ENCODE results near the gene PSMD8. TPM values are rescaled to one million over a fixed set of nuclear protein-coding genes. Genes with fewer than 3 reads are reported as not detected.

Gene PSMD8
- total RNA-seq (2014; rRNA removed; shearing (Covaris generic); ENCODE audit: low replicate concordance) = 188 and 199 TPM in 2 replicates

DNA sequence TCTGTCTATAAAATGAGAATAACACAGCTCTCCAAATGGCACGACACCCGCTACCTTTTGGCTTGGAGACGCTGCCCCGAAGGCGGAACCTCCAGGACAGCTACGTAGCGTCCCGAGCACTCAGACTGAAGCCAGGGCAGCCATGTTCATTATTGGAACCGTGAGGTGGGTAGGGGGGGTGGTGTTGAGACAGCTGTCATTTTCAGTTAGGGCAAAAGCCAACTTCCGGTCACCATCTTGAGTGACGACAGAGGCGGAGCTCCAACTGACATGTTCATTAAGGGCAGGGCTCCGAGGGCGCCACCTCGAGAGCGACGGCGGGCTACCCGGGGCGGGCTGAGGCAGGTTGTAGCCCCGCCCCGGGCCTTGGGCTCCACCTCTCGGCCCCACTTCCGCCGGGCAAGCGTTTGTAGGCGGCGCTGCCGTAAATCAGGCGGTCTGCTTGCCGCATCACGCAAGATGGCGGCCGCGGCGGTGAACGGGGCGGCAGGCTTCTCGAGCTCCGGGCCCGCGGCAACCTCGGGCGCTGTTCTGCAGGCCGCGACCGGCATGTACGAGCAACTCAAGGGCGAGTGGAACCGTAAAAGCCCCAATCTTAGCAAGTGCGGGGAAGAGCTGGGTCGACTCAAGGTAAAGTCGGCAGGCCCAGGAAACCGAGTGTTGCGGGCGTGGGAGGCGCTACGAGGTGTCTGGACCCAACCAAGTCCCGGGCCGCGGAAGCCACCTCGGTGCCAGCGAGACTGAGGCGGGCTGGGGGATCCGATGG, at the start of gene PSMD8:
TSS of gene PSMD8 (plus strand) at position 240 of the 766 bp plus-strand sequence. CDS start at position 271, 31 bp downstream.
- Histone ChIP-seq H3K4me1 (ENCODE audit: low read length) (peaks cover 19% of the 10 kb centered on the region), H3K36me3 (ENCODE audit: insufficient read depth, low read length) (peaks cover 4% of the 10 kb centered on the region; the same call in 1 of the 2 replicates), H3K27me3 (ENCODE audit: low read length) (no peaks in the 10 kb centered on the region), H3K4me3 (ENCODE audit: low read length) (peak within 1 kb of the TSS; percentile 85), H3K27ac (ENCODE audit: low read length) (peak within 1 kb of the TSS; percentile 14; the same call in 1 of the 2 replicates), H2AFZ (ENCODE audit: low read length) (peak within 1 kb of the TSS; percentile 73), H3K4me2 (ENCODE audit: low read depth, low read length, poor library complexity, severe bottlenecking) (peak within 1 kb of the TSS; percentile 90), H3K9me3 (ENCODE audit: low read length) (no peaks in the 10 kb centered on the region), H3K9ac (ENCODE audit: low read length) (peak within 1 kb of the TSS; percentile 85), H3K9me2 (replicated peaks; ENCODE audit: insufficient read depth, low read length) (no peaks in the 10 kb centered on the region), H4K20me1 (ENCODE audit: insufficient read depth, low read depth, low read length) (peaks cover 6% of the 10 kb centered on the region; the same call in 1 of the 2 replicates), H3K79me2 (ENCODE audit: low read length) (peaks cover 33% of the 10 kb centered on the region)
- DNase-seq = peak; percentile 100

DNA sequence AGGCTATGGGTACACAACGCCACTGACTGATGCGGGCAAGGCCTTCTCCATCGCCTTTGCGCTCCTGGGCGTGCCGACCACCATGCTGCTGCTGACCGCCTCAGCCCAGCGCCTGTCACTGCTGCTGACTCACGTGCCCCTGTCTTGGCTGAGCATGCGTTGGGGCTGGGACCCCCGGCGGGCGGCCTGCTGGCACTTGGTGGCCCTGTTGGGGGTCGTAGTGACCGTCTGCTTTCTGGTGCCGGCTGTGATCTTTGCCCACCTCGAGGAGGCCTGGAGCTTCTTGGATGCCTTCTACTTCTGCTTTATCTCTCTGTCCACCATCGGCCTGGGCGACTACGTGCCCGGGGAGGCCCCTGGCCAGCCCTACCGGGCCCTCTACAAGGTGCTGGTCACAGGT, 47.8 kb upstream of the PSMD8 start:
- no peaks in the 10 kb centered on the region for H3K4me1 ChIP-seq (ENCODE audit: low read length)
- H4K20me1 ChIP-seq (ENCODE audit: insufficient read depth, low read depth, low read length) = no peaks in the 10 kb centered on the region
- no peak overlapping the region for H2AFZ ChIP-seq (ENCODE audit: low read length)
- no peak overlapping the region for H3K4me2 ChIP-seq (ENCODE audit: low read depth, low read length, poor library complexity, severe bottlenecking)
- no peak for DNase-seq
- no peak overlapping the region for H3K27ac ChIP-seq (ENCODE audit: low read length)
- H3K4me3 ChIP-seq (ENCODE audit: low read length) = no peak overlapping the region
- H3K9me3 ChIP-seq (ENCODE audit: low read length) = no peaks in the 10 kb centered on the region
- no peaks in the 10 kb centered on the region for H3K79me2 ChIP-seq (ENCODE audit: low read length)
- H3K9ac ChIP-seq (ENCODE audit: low read length) = no peak overlapping the region
- no peaks in the 10 kb centered on the region for H3K9me2 ChIP-seq (replicated peaks; ENCODE audit: insufficient read depth, low read length)
- no peaks in the 10 kb centered on the region for H3K27me3 ChIP-seq (ENCODE audit: low read length)
- no peaks in the 10 kb centered on the region for H3K36me3 ChIP-seq (ENCODE audit: insufficient read depth, low read length)

DNA sequence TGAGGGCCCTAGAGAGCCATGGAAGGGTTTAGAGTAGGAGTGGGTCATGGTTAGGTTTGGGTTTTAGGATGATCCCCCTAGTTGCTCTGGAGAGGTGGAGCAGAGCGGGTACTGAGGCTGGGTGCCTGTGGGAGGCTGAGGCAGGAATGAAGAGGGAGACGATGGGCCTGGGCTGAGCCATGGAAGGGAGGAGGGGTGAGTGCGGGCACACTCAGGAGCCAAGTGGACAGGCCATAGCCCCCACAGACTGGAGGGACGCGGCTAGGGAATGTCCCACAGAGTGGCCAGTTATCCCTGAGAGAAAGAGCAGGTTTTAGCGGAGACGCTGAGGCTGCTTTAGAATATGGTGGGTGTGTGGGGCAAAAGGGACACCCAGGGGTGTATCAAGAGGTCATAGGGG, 44.7 kb upstream of the PSMD8 start:
- no peak overlapping the region for H2AFZ ChIP-seq (ENCODE audit: low read length)
- no peak overlapping the region for H3K4me3 ChIP-seq (ENCODE audit: low read length)
- H3K9me2 ChIP-seq (replicated peaks; ENCODE audit: insufficient read depth, low read length) = no peaks in the 10 kb centered on the region
- no peaks in the 10 kb centered on the region for H3K4me1 ChIP-seq (ENCODE audit: low read length)
- no peaks in the 10 kb centered on the region for H3K79me2 ChIP-seq (ENCODE audit: low read length)
- no peak overlapping the region for H3K27ac ChIP-seq (ENCODE audit: low read length)
- no peaks in the 10 kb centered on the region for H3K9me3 ChIP-seq (ENCODE audit: low read length)
- no peak for DNase-seq
- no peak overlapping the region for H3K9ac ChIP-seq (ENCODE audit: low read length)
- H3K27me3 ChIP-seq (ENCODE audit: low read length) = no peaks in the 10 kb centered on the region
- H3K36me3 ChIP-seq (ENCODE audit: insufficient read depth, low read length) = no peaks in the 10 kb centered on the region
- H3K4me2 ChIP-seq (ENCODE audit: low read depth, low read length, poor library complexity, severe bottlenecking) = no peak overlapping the region
- no peaks in the 10 kb centered on the region for H4K20me1 ChIP-seq (ENCODE audit: insufficient read depth, low read depth, low read length)

DNA sequence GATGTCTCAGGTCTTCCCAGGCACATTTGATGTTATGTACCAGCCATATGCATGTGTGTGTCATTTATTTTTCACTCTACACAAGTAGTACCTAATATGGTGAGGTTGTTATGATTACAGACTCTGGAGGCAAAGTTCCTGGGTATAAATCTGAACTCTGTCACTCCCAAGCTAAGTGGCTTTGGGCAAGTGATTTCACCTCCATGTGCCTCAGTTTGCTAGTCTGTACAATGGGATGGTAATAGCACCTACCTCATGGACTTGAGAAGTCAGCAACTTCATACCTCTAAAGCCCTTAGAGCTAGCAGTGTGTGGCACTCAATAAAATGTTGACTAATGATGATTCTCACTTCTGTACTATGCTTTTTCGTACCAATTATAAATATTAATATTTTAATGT, 42.6 kb upstream of the PSMD8 start:
- Histone ChIP-seq H3K4me1 (ENCODE audit: low read length) (peaks cover 7% of the 10 kb centered on the region), H4K20me1 (ENCODE audit: insufficient read depth, low read depth, low read length) (no peaks in the 10 kb centered on the region)

DNA sequence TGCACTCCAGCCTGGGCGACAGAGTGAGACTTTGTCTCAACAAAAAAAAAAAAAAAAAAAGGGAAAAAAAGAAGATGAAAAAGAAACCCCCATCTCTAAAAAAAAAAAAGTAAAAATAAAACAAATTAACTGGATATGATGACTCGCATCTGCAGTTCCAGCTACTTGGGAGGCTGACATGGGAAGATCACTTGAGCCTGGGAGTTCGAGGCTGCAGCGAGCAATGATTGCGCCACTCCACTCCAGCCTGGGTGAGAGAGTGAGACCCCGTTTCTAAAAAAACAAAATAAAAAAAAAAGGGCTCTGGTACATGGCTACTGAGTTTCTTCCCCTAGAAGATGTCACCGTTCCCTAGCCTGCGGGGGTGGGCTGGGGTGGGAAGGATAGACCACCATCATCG, 41.1 kb upstream of the PSMD8 start:
- no peaks in the 10 kb centered on the region for H3K9me3 ChIP-seq (ENCODE audit: low read length)
- no peaks in the 10 kb centered on the region for H3K79me2 ChIP-seq (ENCODE audit: low read length)
- no peak for DNase-seq
- no peak overlapping the region for H3K4me3 ChIP-seq (ENCODE audit: low read length)
- H3K36me3 ChIP-seq (ENCODE audit: insufficient read depth, low read length) = no peaks in the 10 kb centered on the region
- no peaks in the 10 kb centered on the region for H3K9me2 ChIP-seq (replicated peaks; ENCODE audit: insufficient read depth, low read length)
- H3K27me3 ChIP-seq (ENCODE audit: low read length) = no peaks in the 10 kb centered on the region
- no peaks in the 10 kb centered on the region for H4K20me1 ChIP-seq (ENCODE audit: insufficient read depth, low read depth, low read length)
- H3K9ac ChIP-seq (ENCODE audit: low read length) = no peak overlapping the region
- H3K4me2 ChIP-seq (ENCODE audit: low read depth, low read length, poor library complexity, severe bottlenecking) = no peak overlapping the region
- no peak overlapping the region for H2AFZ ChIP-seq (ENCODE audit: low read length)
- no peak overlapping the region for H3K27ac ChIP-seq (ENCODE audit: low read length)
- peaks cover 13% of the 10 kb centered on the region for H3K4me1 ChIP-seq (ENCODE audit: low read length)

More for the DNA sequence above, 42.6 kb upstream of the PSMD8 start:
- no peak overlapping the region for H3K4me2 ChIP-seq (ENCODE audit: low read depth, low read length, poor library complexity, severe bottlenecking)
- H3K36me3 ChIP-seq (ENCODE audit: insufficient read depth, low read length) = no peaks in the 10 kb centered on the region
- H3K27ac ChIP-seq (ENCODE audit: low read length) = no peak overlapping the region
- no peaks in the 10 kb centered on the region for H3K9me3 ChIP-seq (ENCODE audit: low read length)
- no peak overlapping the region for H2AFZ ChIP-seq (ENCODE audit: low read length)
- no peak overlapping the region for H3K9ac ChIP-seq (ENCODE audit: low read length)
- H3K9me2 ChIP-seq (replicated peaks; ENCODE audit: insufficient read depth, low read length) = no peaks in the 10 kb centered on the region
- no peaks in the 10 kb centered on the region for H3K79me2 ChIP-seq (ENCODE audit: low read length)
- H3K27me3 ChIP-seq (ENCODE audit: low read length) = no peaks in the 10 kb centered on the region
- no peak for DNase-seq
- H3K4me3 ChIP-seq (ENCODE audit: low read length) = no peak overlapping the region

DNA sequence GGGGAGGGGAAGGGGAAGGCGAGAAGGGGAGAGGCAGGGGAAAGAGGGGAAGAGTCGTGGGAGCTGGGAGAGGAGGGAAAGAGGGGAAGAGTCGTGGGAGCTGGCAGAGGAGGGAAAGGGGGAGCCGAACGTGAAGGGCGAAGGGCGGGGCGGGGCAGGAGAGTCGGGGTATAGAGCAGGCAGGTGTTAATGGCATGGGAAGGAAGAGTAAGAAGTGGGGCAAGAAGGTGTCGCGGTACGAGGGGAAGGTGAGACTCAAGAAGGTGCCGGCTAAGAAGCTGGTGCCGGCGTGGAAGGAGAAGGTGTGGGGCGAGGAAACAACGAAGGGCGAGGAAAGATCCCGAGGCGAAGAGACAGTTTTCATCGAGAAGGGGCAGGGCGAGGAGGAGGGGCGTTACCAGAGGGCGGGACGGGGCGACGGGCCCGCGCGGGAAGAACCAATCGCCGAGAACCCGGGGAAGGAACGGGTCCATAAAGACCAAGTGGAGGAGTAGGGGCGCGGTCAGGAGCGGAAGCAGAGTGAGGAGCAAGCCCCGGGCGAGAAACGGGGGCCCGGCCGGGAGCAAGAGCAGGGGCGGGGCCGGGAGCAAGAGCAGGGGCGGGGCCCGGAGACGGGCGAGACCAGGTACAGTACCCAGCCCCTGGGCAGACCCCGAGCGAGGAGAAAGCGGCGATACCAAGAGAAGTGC, 38.3 kb upstream of the PSMD8 start:
- Histone ChIP-seq H3K27me3 (ENCODE audit: low read length) (no peaks in the 10 kb centered on the region), H2AFZ (ENCODE audit: low read length) (peak overlapping the region; percentile 87; the same call in 1 of the 2 replicates), H3K4me3 (ENCODE audit: low read length) (peak overlapping the region; percentile 77), H3K4me1 (ENCODE audit: low read length) (peaks cover 13% of the 10 kb centered on the region), H3K27ac (ENCODE audit: low read length) (peak overlapping the region; percentile 83), H4K20me1 (ENCODE audit: insufficient read depth, low read depth, low read length) (no peaks in the 10 kb centered on the region), H3K4me2 (ENCODE audit: low read depth, low read length, poor library complexity, severe bottlenecking) (peak overlapping the region; percentile 95), H3K9me3 (ENCODE audit: low read length) (no peaks in the 10 kb centered on the region), H3K9ac (ENCODE audit: low read length) (peak overlapping the region; percentile 72), H3K36me3 (ENCODE audit: insufficient read depth, low read length) (no peaks in the 10 kb centered on the region), H3K79me2 (ENCODE audit: low read length) (no peaks in the 10 kb centered on the region), H3K9me2 (replicated peaks; ENCODE audit: insufficient read depth, low read length) (no peaks in the 10 kb centered on the region)
- peak; percentile 98 for DNase-seq

DNA sequence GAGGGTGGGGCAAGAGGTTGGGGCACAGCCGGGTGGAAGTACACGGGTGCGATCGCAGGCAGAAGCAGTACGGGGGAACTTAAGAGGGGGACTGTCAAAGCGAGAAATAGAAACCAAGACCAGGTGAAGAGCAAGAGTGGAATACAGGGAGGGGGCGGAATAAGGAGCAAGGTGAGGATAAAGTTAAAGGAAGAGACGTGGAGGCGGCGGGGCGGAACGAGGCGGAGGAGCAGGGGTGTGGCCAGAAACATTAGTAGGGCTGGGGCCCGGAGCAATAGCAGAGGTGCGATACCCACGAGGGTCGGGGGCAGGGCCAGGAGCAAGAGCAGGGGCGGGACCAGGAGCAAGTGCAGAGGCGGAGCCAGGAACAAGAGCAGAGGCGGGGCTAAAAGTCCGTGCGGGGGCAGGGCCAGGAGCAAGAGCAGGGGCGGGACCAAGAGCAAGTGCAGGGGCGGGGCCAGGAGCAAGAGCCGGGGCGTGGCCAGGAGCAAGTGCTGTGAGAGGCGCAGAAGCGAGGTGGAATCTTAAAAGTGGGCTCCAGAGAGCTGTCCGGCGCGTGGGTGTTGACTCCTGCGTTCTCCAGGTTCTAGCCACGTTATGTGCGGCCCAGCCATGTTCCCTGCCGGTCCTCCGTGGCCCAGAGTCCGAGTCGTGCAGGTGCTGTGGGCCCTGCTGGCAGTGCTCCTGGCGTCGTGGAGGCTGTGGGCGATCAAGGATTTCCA, 37.6 kb upstream of the PSMD8 start:
- no peaks in the 10 kb centered on the region for H3K9me2 ChIP-seq (replicated peaks; ENCODE audit: insufficient read depth, low read length)
- peak overlapping the region; percentile 87; the same call in 1 of the 2 replicates for H2AFZ ChIP-seq (ENCODE audit: low read length)
- H4K20me1 ChIP-seq (ENCODE audit: insufficient read depth, low read depth, low read length) = no peaks in the 10 kb centered on the region
- no peaks in the 10 kb centered on the region for H3K79me2 ChIP-seq (ENCODE audit: low read length)
- peak overlapping the region; percentile 72 for H3K9ac ChIP-seq (ENCODE audit: low read length)
- H3K4me2 ChIP-seq (ENCODE audit: low read depth, low read length, poor library complexity, severe bottlenecking) = peak overlapping the region; percentile 95
- H3K27me3 ChIP-seq (ENCODE audit: low read length) = no peaks in the 10 kb centered on the region
- H3K9me3 ChIP-seq (ENCODE audit: low read length) = no peaks in the 10 kb centered on the region
- H3K4me3 ChIP-seq (ENCODE audit: low read length) = peak overlapping the region; percentile 77
- H3K4me1 ChIP-seq (ENCODE audit: low read length) = peaks cover 13% of the 10 kb centered on the region
- H3K36me3 ChIP-seq (ENCODE audit: insufficient read depth, low read length) = no peaks in the 10 kb centered on the region
- DNase-seq = peak; percentile 98
- H3K27ac ChIP-seq (ENCODE audit: low read length) = peak overlapping the region; percentile 83

DNA sequence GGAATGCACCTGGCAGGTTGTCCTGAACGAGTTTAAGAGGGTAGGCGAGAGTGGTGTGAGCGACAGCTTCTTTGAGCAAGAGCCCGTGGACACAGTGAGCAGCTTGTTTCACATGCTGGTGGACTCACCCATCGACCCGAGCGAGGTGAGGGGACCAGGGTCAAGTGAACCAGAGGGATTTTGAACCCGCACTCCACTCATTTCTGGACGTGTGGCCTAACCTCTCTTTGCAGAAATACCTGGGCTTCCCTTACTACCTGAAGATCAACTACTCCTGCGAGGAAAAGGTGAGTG, 37.1 kb upstream of the PSMD8 start:
- DNase-seq = no peak
- Histone ChIP-seq H3K4me1 (ENCODE audit: low read length) (peaks cover 13% of the 10 kb centered on the region), H4K20me1 (ENCODE audit: insufficient read depth, low read depth, low read length) (no peaks in the 10 kb centered on the region), H3K4me3 (ENCODE audit: low read length) (peak overlapping the region; percentile 77), H3K79me2 (ENCODE audit: low read length) (no peaks in the 10 kb centered on the region), H3K9ac (ENCODE audit: low read length) (peak overlapping the region; percentile 71), H3K27me3 (ENCODE audit: low read length) (no peaks in the 10 kb centered on the region), H2AFZ (ENCODE audit: low read length) (peak overlapping the region; percentile 64; the same call in 1 of the 2 replicates), H3K9me2 (replicated peaks; ENCODE audit: insufficient read depth, low read length) (no peaks in the 10 kb centered on the region), H3K4me2 (ENCODE audit: low read depth, low read length, poor library complexity, severe bottlenecking) (peak overlapping the region; percentile 95), H3K36me3 (ENCODE audit: insufficient read depth, low read length) (no peaks in the 10 kb centered on the region), H3K27ac (ENCODE audit: low read length) (no peak overlapping the region), H3K9me3 (ENCODE audit: low read length) (no peaks in the 10 kb centered on the region)

Measured in Karpas-422 (cell line).